Left cardiac atrium (tissue), 4 donors: Measurements from ENCODE around the gene OSGEP. TPM values are rescaled to one million over a fixed set of nuclear protein-coding genes. Genes with fewer than 3 reads are reported as not detected.

Experiments used
- ATAC-seq, 2 donors: fragments of 200-7000 bp; cut with Tn5 transposase; one replicate each; pipeline ENCODE4 v1.9.1; 2020; ENCODE audit warnings: mild to moderate bottlenecking in 2 of 2, moderate library complexity in 2 of 2
- DNase-seq: peaks from one replicate; pipeline ENCODE4 v3.0.0-alpha.2; 2020
- intact Hi-C, 2 donors: fragments of 100-400 bp; cut with DNase I; formaldehyde crosslinking; loops; one replicate each; pipeline versions ENCODE4 v1.14.1 to v1.15.1; 2022 to 2023
- total RNA-seq, 2 donors: library from RNA; stranded (reverse); fragmentation: NEBNext Ultra II Directional; extraction: Animal tissue kit (Norgen Biotek cat#: 25700); gene quantifications; one replicate each; pipeline ENCODE4 v1.2.1, GENCODE V29; 2021
- donor health status: DM: no; HTN: yes; CAD: no.
- donor health status: DM: no; HTN: yes; CAD: no; lungs with severe emphysema.
- donor health status: DM: yes; HTN: yes; CAD: no.
- donor health status: Dilated cardiomyopathy.

Gene OSGEP
- total RNA-seq, 2 donors from 2014 or later, result 15.4 to 23.5 TPM

GRCh38 chr14:20440465-20440864 is 14.1 kb downstream of the OSGEP start:
- no peak for ATAC-seq
- intact Hi-C loops, result no loop called here
- no peak for DNase-seq

GRCh38 chr14:20438664-20439063 is 15.9 kb downstream of the OSGEP start:
- ATAC-seq (no peak), DNase-seq (no peak)
- intact Hi-C loops, result no loop called here

GRCh38 chr14:20436363-20436755 is 18.3 kb downstream of the OSGEP start:
- DNase-seq, result no peak
- intact Hi-C loops, result no loop called here
- no peak for ATAC-seq

- ATAC-seq, result peak in 1 of 2 donors; percentile 26
- no peak for DNase-seq
- intact Hi-C loops, result no loop called here
Measured at GRCh38 chr14:20435582-20436362, 18.8 kb downstream of the OSGEP start, which contains the start of gene KLHL33. TSS of gene KLHL33 (minus strand) at chr14:20436166. CDS start at chr14:20435811, 355 bp downstream.

GRCh38 chr14:20434701-20435581 is 19.7 kb downstream of the OSGEP start:
- intact Hi-C loops, result no loop called here
- ATAC-seq (peak; percentile 74 to 88), DNase-seq (peak; percentile 77)

GRCh38 chr14:20429801-20430669 is 24.6 kb downstream of the OSGEP start:
- DNase-seq, result no peak
- peak in 1 of 2 donors; percentile 6 for ATAC-seq
- intact Hi-C loops, result no loop called here

GRCh38 chr14:20428802-20429201 is 25.8 kb downstream of the OSGEP start:
- ATAC-seq (peak in 1 of 2 donors; percentile 15), DNase-seq (no peak)
- intact Hi-C loops, result no loop called here

- no peak for DNase-seq
- no peak for ATAC-seq
- intact Hi-C loops, result no loop called here
Measured at GRCh38 chr14:20428010-20428365, 26.6 kb downstream of the OSGEP start.

GRCh38 chr14:20427231-20428009 is 27.2 kb downstream of the OSGEP start:
- ATAC-seq (peak; percentile 34 to 80), DNase-seq (no peak)
- intact Hi-C loops, result no loop called here

- intact Hi-C loops, result no loop called here
- ATAC-seq (no peak), DNase-seq (no peak)
Measured at GRCh38 chr14:20424851-20425250, 29.8 kb downstream of the OSGEP start.

- no peak for ATAC-seq
- intact Hi-C loops, result no loop called here
Measured at GRCh38 chr14:20422886-20423285, 31.7 kb downstream of the OSGEP start.

GRCh38 chr14:20421267-20421666 is 33.3 kb downstream of the OSGEP start:
- DNase-seq (no peak), ATAC-seq (no peak)
- intact Hi-C loops, result no loop called here

More at GRCh38 chr14:20422886-20423285, 31.7 kb downstream of the OSGEP start:
- no peak for DNase-seq

- intact Hi-C loops, result no loop called here
- ATAC-seq (no peak), DNase-seq (no peak)
Measured at GRCh38 chr14:20419419-20419818, 35.2 kb downstream of the OSGEP start.

- DNase-seq (no peak), ATAC-seq (no peak)
- intact Hi-C loops, result no loop called here
Measured at GRCh38 chr14:20418501-20418909, 36.1 kb downstream of the OSGEP start.

GRCh38 chr14:20417250-20418186 is 37.1 kb downstream of the OSGEP start:
- ATAC-seq (no peak), DNase-seq (no peak)
- intact Hi-C loops, result no loop called here

- intact Hi-C loops, result no loop called here
- ATAC-seq, result no peak
Measured at GRCh38 chr14:20416223-20416622, 38.4 kb downstream of the OSGEP start.

GRCh38 chr14:20415782-20416206 is 38.8 kb downstream of the OSGEP start:
- ATAC-seq (peak in 1 of 2 donors; percentile 10), DNase-seq (no peak)
- intact Hi-C loops, result no loop called here

More at GRCh38 chr14:20416223-20416622, 38.4 kb downstream of the OSGEP start:
- DNase-seq, result no peak
